Neural cell (in vitro differentiated cells): ENCODE data around the gene DLK1.

Experiments used
- CTCF ChIP-seq: fragments of 450-650 bp; IDR thresholded peaks from 2 replicates; pipeline ENCODE4 v1.5.1; 2014; ENCODE audit warnings: antibody characterized with exemption, mild to moderate bottlenecking, moderate library complexity; ENCODE audit not compliant: poor library complexity, severe bottlenecking
- EZH2 ChIP-seq: fragments of 200-600, 300-800 bp; shearing (Covaris generic), sonication (generic); IDR thresholded peaks from 2 replicates; pipeline ENCODE4 v1.6.1; 2014; ENCODE audit warnings: antibody characterized with exemption, low read length, borderline replicate concordance, mild to moderate bottlenecking; ENCODE audit not compliant: insufficient read depth, poor library complexity, severe bottlenecking
- POLR2AphosphoS5 ChIP-seq: IDR thresholded peaks from 2 replicates; pipeline ENCODE4 v1.6.1; 2012
- SMC3 ChIP-seq: fragments of 450-650 bp; conservative IDR thresholded peaks from 2 replicates; pipeline ENCODE4 v1.6.1; 2014; ENCODE audit warnings: antibody characterized with exemption, mild to moderate bottlenecking, moderate library complexity; ENCODE audit not compliant: poor library complexity
- TAF1 ChIP-seq: IDR thresholded peaks from 2 replicates; pipeline ENCODE4 v1.6.1; 2012; ENCODE audit warnings: low read depth

GRCh38 chr14:100723135-100723829 lies 3.4 kb upstream of the DLK1 start:
- TF ChIP-seq EZH2 (no peak), CTCF (no peak), TAF1 (no peak), POLR2AphosphoS5 (no peak), SMC3 (no peak)
